ENCODE data around the gene ZNF428.
"Not testable (repeated sequence)": the region's sequence is repeated elsewhere in the genome, so short reads cannot be mapped to it uniquely, and the experiment has no call there.

The ZNF428 gene

DNA sequence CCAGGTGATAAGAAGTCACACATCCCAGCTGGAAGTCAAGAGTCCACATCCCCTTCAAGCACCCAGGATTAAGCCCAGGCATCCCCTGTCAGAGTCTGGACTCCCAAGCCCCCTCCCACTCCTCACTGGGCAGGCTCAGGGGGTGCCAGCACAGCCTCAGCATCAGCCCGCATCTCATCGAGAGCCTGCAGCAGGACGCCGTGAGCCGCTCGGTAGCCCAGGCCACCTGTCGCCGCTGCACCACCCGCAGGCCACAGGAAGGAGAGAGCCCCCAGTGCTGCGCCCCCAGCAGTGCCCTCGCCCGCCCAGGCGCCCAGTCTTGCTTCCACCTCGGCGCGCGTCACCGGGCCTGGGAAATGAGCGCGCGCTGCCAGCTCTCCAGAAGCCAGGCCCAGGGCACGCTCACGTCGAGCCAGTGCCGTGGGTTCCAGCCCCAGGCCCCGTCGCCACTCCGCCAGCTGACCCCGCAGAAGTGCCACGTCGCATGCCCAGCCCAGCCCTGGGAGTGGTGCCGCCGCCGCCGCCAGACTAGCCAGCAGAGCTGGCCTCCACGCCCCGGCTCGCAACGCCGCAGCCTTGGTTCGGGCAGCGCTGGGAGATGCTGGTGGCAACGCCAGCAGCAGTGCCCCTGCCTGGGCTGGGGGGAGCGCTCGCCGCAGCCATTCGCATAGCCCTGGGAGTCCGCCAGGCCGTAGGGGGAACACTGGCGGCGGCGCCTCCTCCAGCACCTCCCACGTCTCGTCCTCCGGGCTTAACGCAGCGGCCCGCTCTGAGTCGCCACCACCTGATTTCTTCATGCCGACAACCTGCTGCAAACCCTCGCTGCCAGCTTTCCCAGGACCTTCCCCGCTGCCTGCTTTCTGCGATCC lies 27.3 kb downstream of the ZNF428 start:
- DNase-seq = no peak

GRCh38 chr19:43589678-43590077 lies 29.8 kb downstream of the ZNF428 start:
- no peak for DNase-seq

- no peak for DNase-seq
These were observed 30.2 kb downstream of the ZNF428 start for GRCh38 chr19:43589277-43589676.

GRCh38 chr19:43587029-43587428 lies 32.4 kb downstream of the ZNF428 start:
- DNase-seq = not testable (repeated sequence)

- no peak for DNase-seq
These were observed 33.1 kb downstream of the ZNF428 start for GRCh38 chr19:43586346-43586745.

DNA sequence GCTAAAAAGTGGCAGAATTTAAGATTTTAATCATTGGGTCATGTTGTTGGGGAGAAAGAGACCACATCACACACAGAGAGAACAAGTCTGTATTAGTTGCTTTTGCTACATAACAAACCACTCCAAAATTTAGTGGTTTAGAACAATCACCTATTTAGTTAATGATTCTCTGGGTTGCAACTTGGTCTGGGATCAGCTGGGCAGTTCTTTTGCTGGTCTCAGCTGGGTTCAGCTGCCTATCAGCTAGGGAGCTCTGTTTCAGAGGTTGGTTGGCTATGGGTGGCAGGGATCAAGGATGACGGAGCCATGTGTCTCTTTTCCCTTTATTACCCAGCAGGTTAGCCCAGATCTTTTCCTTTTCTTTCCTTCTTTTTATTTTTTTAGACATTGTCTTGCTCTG lies 34.9 kb downstream of the ZNF428 start:
- DNase-seq = no peak

- DNase-seq = no peak
These were observed 36.9 kb downstream of the ZNF428 start for GRCh38 chr19:43582495-43582894.

DNA sequence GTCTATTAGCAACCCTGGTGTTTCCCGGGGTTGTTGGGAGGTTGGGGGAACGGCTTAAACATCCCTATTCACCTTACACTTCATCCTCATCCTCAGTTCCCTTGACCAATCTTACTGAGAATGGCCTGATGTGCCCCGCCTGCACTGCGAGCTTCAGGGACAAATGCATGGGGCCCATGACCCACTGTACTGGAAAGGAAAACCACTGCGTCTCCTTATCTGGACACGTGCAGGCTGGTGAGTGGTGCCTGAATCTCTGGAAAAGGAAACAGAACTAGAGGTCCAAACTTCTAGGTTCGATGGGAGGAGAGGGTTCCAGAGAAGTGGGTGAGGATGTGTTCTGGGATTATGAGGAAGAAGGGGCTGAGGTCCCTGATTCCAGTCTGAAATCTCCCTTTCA lies 38.0 kb downstream of the ZNF428 start:
- DNase-seq = no peak

DNA sequence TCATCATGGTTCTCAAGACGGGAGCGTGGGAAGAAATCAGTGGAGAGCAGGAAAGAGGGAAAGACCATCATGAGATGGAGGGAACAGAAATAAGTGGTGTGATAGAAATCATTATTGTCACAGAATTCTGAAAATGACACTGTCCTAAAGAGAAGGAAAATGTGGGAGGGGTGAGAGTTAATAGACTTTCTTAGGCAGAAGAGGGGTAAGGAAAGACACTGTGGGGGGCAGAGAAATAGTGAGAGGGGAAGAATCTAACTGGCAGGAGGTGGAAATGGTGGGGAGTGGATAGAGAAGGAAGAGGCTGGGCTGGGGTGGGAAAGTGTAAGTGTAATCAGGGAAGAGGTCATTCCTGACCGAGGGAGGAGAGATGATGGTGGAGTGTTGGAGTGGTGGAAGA lies 40.6 kb downstream of the ZNF428 start:
- no peak for DNase-seq

DNA sequence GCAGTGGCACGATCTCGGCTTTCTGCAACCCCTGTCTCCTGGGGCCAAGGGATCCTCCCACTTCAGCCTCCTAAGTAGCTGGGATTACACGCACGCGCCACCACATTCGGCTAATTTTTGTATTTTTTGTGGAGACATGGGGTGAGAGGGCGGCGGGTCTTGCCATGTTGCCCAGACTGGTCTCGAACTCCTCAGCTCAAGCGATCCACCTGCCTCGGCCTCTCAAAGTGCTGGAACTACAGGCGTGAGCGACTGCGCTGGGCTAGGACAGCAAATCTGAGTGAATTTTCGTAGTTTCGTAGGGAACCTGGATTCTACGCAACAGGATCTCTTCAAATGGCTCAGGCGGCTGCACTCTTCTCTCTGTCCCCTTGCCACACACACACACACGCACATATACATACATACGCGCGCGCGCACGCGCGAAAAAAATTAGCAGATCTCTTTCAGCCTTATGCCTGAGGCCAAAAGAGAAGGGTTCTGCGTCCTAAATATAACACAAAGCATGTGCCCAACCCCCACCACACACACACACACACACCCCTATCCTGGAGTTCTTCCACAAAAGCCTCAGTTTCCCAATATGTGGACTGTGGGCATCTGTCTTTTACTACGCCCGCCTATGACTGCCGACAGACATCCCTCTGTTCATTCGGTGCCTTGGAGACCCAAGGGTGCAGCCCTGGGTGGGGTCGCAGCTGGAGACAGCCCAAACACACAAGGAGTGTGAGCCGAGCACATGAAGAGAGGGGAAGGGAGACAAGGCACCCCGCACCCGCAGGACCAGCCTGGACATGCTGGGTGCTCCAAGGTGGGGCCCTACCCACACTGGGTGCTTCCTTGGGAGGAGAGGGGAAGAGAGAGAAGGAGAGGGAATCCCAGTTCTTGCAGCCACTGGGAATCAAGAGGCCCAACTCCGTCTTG lies 43.2 kb downstream of the ZNF428 start:
- DNase-seq = no peak

DNA sequence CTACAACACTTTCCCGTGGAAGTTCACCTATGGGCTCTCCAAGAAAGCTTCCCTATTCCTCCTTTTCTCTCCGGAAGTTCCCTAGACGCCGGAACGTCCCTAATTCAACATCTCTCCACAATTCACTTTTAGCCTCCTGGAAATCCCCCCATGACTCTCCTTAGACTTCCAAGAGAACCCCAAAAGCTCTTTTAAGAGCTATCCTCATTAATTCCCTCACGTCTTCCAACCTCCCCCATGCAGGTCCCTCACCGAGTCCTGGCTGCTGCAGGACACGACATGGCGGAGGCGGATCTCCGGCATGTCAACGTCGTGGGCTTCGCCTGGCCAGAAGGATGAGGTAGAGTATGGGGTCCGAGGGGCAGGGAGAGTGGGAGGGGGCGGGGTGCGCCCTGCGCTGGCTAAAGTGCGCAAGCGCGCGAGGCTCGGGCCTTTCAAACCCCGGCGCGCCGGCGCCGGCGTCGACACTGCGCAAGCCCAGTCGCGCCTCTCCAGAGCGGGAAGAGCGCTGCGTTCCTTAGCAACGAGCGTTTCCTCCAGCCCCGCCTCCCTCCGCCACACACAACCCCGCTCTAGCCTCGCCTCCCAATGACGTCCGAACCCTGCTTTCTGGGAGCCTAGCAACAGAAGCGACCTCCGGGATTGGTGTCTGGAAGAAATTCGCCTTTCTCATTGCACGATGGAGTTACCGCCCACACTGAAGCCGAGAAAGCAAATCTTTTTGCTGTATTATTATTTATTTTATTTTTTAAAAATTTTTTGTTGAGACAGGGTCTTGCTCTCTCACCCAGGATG lies 44.1 kb downstream of the ZNF428 start, which contains the start of the genes PINLYP and XRCC1:
PINLYP (plus strand) TSS at position 646 of the 795 bp plus-strand sequence. CDS start 1,391 bp downstream, outside the sequence.
XRCC1 (minus strand) TSS at position 372 of the 795 bp plus-strand sequence; CDS start at position 303, 69 bp downstream.
- peak; percentile 100 for DNase-seq

DNA sequence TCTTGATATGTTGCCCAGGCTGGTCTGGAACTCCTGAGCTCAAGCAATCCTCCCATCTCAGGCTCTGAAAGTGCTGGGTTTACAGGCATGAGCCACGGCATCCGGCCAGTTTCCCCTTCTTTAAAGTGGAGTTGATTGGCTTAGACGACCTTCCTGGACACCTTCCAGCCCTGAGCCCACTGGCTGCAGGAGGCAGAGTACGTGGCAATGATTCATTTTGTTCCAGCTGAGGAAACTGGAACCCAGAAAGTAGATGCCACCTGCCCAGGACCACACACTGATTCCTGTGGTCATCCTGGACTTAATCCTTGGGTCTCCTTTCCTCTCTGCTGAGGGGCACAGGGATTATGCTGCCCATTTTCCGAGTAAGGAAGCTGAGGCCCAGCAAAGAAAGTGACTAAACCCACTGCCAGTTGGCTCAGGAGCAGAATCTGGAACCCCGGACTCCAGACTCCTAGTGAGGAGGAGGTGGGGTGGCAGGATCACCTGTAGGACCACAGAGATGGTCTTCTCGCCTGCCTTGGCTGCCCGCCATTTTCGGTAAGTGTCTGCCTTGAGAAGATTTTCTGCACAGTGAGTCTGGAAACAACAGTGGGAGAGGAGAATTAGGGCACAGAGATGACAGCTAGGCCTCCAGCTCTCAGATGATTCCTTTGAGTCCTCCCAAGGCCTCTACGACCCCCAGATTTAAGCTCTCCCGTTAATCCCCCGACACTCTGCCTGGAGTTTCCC lies 44.8 kb downstream of the ZNF428 start:
- DNase-seq = no peak

DNA sequence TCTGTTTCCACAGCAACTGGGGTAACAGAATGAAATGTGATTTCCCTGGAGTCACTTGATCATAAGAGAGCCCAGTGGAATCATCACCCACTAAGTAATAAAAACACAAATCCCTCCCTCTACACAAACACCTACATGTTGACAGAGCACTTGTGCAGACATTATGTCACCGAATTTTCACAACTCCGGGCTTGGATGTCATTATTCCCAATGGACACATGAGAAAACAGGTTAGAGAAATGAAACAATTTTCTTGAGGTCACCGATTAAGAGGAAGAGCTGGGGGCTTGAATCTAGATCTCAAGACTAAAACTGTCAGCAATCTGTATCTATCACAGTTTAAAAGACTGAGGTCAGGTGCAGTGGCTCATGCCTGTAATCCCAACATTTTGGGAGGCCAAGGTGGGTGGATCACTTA lies 47.2 kb downstream of the ZNF428 start:
- no peak for DNase-seq

DNA sequence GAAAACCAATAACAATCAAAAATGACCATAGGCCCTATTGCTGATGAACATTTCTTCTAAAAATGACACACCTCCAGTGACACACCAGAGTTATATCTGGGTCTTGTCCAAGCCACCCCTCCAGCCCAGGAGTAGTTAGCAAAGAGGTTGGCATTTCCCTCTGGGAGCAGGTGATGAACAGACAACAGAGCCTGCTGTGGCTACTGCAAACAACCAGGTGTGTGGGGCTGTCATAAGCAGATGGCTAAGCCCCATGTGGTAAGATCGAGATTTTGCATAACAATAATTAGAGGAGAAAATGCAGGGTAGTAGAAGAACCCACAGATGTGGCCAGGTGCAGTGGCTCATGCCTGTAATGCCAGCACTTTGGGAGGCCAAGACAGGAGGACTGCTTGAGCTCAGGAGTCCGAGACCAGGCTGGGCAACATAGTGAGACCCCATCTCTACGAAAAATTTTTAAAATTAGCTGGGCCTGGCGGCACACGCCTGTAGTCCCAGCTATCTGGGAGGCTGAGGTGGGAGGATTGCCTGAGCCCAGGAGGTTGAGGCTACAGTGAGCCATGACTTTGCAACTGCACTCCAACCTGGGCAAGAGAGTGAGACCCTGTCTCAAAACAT lies 49.1 kb downstream of the ZNF428 start:
- DNase-seq = no peak

DNA sequence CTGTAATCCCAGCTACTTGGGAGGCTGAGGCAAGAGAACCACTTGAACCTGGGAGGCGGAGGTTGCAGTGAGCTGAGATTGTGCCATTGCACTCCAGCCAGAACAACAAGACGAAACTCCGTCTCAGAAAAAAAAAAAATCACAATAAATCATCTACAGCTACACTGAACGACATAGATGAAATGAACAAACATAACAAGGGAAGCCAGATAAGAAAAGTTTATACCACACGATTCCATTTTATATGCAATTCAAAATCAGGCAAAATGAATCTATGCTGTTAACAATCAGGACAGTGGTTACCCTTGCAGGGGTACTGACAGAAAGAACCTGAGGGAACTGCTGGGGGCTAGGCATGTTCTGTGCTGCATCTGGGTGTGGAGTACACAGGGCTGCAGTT lies 49.8 kb downstream of the ZNF428 start:
- no peak for DNase-seq

GRCh38 chr19:43564800-43565199 lies 54.6 kb downstream of the ZNF428 start:
- DNase-seq = no peak

DNA sequence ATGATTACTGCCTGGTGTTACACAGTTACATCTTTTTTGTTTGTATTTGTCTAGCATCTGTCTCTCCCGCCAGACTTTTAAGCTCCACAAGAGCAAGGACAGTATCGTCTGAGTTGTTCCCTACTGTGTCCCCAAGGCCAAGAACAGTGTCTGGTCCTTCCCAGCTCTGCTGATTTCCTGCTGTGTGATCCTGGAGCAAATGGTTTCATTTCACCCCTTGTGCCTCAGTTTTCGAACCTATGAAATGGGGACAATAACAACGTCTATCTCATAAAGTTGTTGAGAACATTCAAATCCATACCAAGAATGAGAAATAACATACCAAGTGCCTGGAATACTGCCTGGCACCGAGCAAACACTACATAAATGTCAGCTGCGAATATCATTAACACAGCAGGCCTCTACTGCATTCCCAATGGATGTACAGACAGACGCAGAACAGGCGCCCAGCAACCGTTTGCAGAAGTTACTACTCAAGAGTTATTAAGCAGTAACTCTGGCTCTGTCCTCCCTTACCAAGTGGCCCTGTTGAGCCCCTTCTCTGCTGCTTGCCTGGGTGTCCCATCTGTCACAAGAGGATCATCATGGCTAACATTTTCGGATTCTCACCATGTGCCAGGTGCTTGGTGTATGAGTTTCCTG lies 55.5 kb downstream of the ZNF428 start:
- no peak for DNase-seq

DNA sequence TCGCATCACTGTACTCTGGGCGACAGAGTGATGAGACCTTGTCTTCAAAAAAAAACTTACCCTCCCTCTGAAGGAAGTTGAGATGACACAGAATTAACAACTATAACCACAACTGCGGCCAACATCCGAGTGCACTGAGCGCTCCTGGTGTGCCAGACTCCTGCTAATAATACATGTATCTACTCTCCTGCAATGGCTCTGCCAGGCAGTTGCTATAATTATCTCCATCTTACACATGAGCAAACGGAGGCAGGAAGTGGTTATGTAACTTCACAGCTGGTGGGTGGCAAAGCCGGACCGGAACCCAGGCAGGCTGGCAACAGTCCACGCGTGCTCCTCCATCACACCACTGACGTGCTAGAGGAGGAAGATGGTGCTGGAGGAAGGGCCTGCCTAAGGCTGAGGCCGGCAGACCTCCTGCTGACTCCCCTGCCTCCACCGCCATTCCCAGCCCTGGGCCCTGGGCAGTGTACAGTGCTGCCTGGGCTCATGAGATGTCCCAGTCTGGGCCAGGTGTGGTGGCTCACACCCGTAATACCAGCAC lies 56.7 kb downstream of the ZNF428 start:
- no peak for DNase-seq

GRCh38 chr19:43562226-43562697 lies 57.2 kb downstream of the ZNF428 start:
- no peak for DNase-seq
